Hepatic stellate cell (primary cell): Measurements from ENCODE around the gene FRMD4B.

ENCODE experiments used
- DNase-seq: peaks from one replicate; pipeline ENCODE4 v3.0.0; 2011; ENCODE audit warnings: low spot score

The FRMD4B gene

GRCh38 chr3:69385723-69386555 lies at the start of gene FRMD4B:
FRMD4B (minus strand) TSS chr3:69386088; CDS start chr3:69385989, 99 bp downstream.
- peak; percentile 27 for DNase-seq

DNA sequence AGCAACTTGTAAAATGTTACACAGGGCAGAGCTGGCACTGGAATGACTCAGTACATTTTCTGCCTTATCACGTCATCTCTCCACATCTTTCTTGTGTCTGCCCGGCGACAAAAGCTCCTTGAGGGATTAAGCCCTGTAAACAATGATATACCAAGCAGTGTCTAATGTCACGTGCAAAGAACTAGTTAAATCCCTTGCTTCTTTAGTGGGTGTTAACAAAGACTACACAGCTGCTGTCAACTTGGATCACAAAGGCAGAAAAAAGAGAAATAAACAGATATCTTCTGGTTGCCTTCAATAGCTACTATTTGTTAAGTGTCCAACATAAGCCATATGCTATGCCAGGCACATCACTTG lies 48.1 kb upstream of the FRMD4B start:
- no peak for DNase-seq

- DNase-seq: no peak
These were observed 47.5 kb upstream of the FRMD4B start for GRCh38 chr3:69433121-69433968.

DNA sequence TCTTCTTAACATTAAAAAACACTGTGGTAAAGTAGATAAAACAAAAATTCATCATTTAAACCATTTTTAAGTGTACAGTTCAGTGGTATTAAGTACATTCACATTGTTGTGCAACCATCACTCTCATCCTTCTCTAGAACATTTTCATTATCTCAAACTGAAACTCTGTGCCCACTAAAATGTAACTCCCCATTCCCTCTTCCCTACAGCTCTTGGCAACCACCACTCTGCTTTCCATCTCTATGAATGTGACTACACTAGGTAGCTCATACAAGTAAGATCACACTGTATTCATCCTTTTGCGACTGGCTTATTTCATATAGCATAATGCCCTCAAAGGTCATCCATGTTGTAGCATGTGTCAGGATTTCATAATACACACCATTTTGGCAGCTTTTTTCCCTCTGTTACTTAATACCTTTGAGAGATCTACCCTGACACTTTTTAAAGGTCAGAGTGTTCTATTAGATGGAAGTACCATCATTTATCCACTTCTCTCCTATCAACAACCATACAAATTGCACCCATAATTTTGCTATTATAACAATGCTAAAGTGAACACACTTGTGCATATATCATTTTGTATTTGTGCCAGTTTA lies 42.9 kb upstream of the FRMD4B start:
- no peak for DNase-seq

- DNase-seq: no peak
These were observed 41.0 kb upstream of the FRMD4B start for GRCh38 chr3:69426967-69427304.

- DNase-seq: no peak
These were observed 40.5 kb upstream of the FRMD4B start for GRCh38 chr3:69426291-69426966.

GRCh38 chr3:69425249-69425648 lies 39.4 kb upstream of the FRMD4B start:
- peak; percentile 5 for DNase-seq

DNA sequence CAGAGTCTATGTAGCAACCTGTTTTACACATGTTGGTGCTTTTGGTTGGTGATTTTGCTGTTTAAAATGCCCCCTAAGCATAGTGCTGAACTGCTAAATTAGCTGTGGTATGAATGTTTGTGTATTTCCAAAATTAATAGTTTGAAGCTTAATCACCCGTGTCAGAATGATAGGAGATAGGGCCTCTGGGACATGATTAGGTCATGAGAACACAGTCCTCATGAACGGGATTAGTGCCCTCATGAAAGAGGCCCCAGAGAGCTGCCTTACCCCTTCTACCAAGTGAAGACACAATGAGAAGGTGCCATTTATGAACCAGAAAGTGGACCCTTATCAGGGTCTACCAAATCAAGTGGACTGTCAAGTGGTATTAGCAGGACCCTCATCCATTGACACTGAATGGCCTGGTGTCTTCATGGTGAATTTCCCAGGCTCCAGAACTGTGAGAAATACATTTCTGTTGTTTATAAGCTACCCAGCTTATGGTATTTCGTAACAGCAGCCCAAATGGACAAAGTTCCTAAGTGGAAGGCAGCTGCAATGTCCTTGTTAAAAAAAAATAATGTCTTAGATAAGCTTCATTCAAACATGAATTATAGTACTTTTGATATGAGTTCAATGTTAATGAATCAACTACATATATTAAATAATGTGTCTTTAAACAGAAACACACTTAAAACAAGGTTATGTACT lies 37.7 kb upstream of the FRMD4B start:
- DNase-seq: no peak

DNA sequence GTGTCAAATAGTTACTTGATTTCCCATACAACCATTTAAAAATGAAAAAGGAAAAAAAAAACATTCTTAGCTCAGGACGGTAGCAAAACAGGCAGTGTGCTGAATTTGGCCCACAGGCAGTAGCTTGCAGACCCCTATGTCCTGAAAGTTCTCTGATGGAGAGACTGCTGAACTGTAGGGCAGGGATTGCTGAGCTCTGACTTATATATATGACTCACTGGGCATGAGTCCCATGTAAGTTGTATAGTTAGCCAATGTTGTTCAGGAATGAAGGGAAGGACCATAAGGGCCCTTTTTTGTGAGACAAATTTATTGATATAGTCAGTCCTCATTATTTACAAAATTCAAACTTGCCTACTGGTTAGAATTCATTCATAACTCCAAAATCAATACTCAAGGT lies 36.9 kb upstream of the FRMD4B start:
- DNase-seq: peak; percentile 5

DNA sequence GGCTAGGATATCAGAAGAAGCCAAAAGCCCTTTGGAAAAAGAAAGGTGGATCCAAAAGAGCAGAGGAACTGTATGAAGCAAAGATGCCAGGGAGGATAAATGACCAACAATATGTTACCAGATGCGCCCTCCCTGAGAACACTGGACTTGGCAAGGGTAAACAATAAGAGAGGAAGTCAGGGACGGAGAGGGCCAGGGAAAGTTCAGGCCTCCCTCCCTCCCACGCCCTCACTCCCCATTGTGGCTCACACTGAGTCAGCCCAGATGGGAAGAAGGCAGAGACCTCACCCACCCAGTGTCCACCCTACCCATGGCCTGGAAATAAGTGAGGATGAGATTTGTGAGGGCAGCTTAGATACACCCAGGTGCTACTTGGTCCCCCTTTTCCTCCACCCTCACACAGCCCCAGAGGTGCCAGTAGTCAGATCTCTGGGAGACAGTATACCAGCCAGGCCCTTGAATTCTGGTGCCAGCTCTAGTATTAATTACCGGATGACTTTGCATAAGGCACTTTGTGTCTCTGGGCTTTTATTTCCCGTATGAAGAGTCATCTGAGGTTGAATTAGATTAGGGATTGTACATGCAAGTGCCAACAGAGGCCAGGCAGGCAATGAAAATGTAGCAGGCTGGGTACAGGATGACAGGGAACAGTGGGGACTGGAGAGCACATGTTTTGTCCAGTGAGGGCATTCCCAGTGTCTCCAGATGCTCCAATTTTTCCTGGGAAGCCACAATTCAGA lies 35.1 kb upstream of the FRMD4B start:
- no peak for DNase-seq

DNA sequence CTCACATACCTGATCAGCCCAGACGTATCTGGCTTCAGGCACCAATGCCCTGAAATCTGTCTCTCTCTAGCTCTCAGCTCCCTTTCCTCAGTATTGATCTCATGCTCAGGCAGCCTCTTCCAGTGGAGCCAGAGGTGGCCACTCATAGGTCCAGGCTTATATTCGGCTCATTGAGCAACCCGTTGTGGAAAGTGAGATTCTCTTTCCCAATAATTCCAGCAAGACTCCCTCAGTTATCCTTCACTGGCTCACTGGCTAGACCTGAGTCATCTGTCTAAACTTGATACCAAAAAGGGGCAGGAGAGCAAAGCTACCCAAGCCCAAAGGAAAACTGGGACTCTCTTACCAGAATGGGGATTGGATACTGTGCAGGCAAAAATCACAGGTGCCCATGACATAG lies 33.4 kb upstream of the FRMD4B start:
- DNase-seq: no peak

DNA sequence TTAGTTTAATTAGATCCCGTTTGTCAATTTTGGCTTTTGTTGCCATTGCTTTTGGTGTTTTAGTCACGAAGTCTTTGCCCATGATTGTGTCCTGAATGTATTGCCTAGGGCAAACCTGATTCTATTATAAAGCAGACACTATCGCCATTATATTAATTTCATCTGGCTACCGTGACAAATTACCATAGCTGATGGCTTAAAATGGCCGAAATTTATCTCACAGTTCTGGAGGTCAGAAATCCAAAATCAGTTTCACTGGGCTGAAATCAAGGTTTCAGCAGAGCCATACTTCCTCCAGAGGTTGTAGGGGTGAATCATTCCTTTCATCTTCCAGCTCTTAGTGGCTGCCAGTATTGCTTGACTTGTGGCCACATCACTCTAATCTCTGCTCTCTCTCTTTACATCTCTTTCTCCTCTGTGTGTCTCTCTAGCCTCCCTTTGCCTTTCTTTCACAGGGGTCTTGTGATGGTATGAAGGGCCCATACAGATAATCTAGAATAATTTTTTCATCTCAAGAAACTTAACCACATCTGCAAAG lies 31.7 kb upstream of the FRMD4B start:
- DNase-seq: no peak

DNA sequence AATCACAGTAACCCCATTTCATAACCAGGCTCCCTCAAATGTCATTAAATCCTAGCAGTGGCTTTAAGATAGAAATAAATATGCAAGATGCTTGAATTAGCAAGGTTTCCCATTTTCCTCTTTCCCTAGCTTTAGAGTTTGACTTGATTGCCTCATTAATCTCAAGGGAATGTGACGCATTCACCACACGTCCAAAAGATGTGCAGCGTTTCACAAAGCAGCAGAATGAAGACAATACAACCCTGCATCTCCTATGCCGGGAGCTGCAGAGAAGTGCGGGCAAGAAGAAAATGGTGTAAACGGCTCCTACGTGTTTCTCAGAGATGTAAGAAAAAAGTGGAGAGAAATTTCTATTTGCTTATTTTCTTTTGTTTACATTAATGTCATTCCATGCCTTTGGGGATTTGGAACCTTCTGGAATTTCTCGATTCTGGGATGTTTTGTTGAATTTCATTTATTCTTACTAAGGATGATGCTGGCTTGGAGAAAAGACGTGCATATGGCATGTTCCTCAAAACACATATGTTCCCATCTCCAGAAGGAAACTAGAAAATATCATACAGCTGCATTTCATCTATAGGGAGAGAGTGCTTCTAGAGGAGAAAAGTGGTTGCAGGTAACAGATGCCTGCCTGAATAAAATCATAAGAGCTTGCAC lies 27.8 kb upstream of the FRMD4B start:
- no peak for DNase-seq

DNA sequence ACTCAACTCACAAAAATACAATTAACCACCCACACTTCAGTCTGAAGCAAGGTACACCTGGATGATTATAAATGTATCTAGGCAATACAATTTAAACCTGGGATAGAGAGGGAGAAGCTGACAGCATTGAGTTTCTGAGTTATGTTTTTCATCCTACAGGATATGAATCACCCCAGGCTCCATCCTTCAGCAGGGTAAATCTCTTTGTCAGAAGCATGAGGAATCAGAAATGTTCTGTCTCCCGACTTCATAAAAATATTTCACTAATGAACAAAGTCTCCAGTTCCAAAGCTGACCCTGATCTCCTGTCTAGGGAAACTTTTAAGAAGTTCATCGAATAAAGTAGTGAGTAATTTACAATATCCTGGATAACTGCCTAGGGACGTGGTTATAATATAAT lies 25.5 kb upstream of the FRMD4B start:
- DNase-seq: peak; percentile 9

DNA sequence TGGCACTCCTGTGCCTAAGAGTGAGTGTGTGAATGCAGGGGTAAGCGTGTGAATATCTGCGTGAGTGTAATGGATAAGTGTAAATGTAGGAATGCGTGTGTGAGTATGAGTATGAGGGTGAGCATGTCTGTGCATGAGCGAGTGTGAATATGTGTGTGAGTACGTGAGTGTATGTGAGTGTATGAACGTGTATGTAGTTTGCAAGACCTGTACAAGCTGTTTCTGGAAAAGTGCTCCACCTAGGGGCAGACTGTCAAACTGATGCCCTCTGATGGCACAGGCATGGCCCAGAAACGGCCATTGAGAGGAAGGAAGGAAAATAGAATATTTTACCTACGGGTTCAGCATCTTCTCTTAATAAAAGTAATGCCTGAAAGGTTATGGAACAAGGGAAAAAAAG lies 24.4 kb upstream of the FRMD4B start:
- peak; percentile 22 for DNase-seq

- no peak for DNase-seq
These were observed 23.9 kb upstream of the FRMD4B start for GRCh38 chr3:69409831-69410230.

DNA sequence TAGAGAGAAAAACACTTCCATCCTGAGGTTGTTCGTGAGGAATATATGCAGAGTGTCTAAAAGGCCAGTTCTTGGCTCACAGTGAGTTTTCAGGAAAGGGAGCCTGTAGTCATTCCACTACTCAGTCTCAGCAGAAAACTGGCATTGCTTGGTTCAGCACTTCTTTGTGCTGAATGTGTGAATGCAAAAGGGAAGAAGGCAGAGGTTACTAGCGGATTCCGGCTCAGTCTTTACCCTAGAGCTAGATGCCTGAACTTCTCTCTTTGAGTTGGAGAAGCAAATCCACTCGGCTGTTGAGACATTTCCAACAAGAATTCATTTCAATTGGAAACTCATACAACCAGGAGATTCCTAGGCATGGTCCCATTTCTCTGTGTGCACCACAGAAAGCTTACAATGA lies 23.1 kb upstream of the FRMD4B start:
- no peak for DNase-seq

DNA sequence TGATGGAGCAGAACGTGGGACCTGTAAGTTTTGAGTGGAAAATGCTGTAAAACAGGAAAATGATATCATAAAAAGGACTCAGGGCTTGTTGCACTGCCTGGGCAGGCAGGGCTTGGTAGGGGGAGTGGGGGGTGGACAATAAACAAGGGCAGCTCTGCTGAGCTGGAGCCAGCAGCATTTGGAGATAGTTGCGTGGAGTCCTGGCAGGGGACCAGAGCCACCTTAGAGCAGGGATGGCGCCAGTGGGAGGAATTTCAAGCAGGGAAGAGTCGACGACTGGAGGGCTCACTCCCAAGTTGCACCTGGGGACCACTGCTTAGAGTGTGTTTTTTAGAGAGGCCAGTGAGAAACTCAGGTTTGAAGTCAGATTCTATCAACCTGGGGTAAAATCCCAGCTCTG lies 22.7 kb upstream of the FRMD4B start:
- no peak for DNase-seq

- DNase-seq: no peak
These were observed 22.0 kb upstream of the FRMD4B start for GRCh38 chr3:69407908-69408307.

DNA sequence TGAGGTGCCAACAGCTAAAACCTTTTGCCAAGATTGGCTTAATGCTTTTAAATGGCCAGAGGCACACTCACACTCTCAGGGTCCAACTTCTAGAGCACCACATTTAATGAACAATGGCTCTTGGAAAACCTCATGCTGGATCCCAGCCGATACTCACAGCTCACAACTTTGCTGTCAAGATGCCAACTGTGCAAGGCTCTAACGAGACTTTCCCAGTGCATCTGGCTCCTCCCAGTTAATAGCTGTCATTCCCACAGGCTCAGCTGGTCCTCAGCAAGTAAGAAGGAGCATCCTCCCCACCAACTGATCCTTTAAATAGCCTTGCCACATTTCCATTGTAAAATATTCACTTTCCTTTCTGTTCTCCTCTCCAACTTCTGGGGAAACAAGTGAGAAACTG lies 20.3 kb upstream of the FRMD4B start:
- no peak for DNase-seq
